Kidney (tissue), 14 donors: ENCODE results near the gene DUOX1. TPM values are rescaled to one million over a fixed set of nuclear protein-coding genes. Genes with fewer than 3 reads are reported as not detected.

Experiments used
- DNase-seq, 5 donors: peaks; one replicate each; pipeline ENCODE4 v3.0.0-alpha.2; 2013 to 2020
- FAIRE-seq: peaks from 2 replicates; lab custom pipeline; 2012; peaks lifted over from hg19 to GRCh38; lab: Jason Lieb, UNC
- H3K27ac ChIP-seq, 2 donors: one replicate each; pipeline ENCODE4 v1.7.0; 2013; ENCODE audit warnings: low read depth in 2 of 2, low read length in 2 of 2, inconsistent platforms in 1 of 2
- H3K27me3 ChIP-seq: one replicate; pipeline ENCODE4 v1.7.1; 2013; ENCODE audit warnings: low read length, inconsistent platforms; ENCODE audit not compliant: control insufficient read depth, insufficient read depth
- H3K36me3 ChIP-seq, 3 donors: one replicate each; pipeline versions ENCODE4 v1.7.0 to v1.7.1; 2013; ENCODE audit warnings: low read length in 3 of 3, control low read depth in 1 of 3, inconsistent platforms in 1 of 3; ENCODE audit not compliant: insufficient read depth in 3 of 3, control insufficient read depth in 2 of 3
- H3K4me1 ChIP-seq, 3 donors: one replicate each; pipeline versions ENCODE4 v1.7.0 to v1.7.1; 2013; ENCODE audit warnings: low read length in 3 of 3, inconsistent platforms in 1 of 3, low read depth in 1 of 3; ENCODE audit not compliant: control insufficient read depth in 2 of 3, insufficient read depth in 2 of 3
- H3K4me3 ChIP-seq, 3 donors: one replicate each; pipeline versions ENCODE4 v1.7.0 to v1.8.1; 2013; ENCODE audit warnings: low read length in 3 of 3, control low read depth in 1 of 3, inconsistent platforms in 1 of 3
- H3K9ac ChIP-seq, 3 donors: one replicate each; pipeline versions ENCODE4 v1.7.0 to v1.7.1; 2013; ENCODE audit warnings: low read length in 3 of 3, control low read depth in 1 of 3, inconsistent platforms in 1 of 3
- H3K9me3 ChIP-seq, 3 donors: one replicate each; pipeline versions ENCODE4 v1.7.0 to v1.7.1; 2013; ENCODE audit warnings: low read length in 3 of 3, control low read depth in 1 of 3, inconsistent platforms in 1 of 3; ENCODE audit not compliant: control insufficient read depth in 2 of 3, insufficient read depth in 1 of 3
- intact Hi-C: fragments of 100-400 bp; cut with DNase I; formaldehyde crosslinking; loops from one replicate; pipeline ENCODE4 v1.11.1; 2022
- polyA plus RNA-seq: library from polyadenylated mRNA; stranded (reverse); fragments of 350-450 nt; fragmentation: Illumina TruSeq; extraction: RNeasy Lipid Tissue Mini Kit (QIAGEN cat#74804); gene quantifications from one replicate; pipeline ENCODE4 v1.2.3, GENCODE V29; 2014; ENCODE audit warnings: low read depth, low replicate concordance; ENCODE audit not compliant: insufficient read depth
- total RNA-seq: library from RNA; stranded (reverse); fragmentation: NEBNext Ultra II Directional; extraction: Animal tissue kit (Norgen Biotek cat#: 25700); gene quantifications from one replicate; pipeline ENCODE4 v1.2.1, GENCODE V29; 2021
- TF ChIP-seq, protein P1 (sequence below): IDR thresholded peaks from 3 replicates; pipeline ENCODE4 v1.5.1; 2012; ENCODE audit warnings: mild to moderate bottlenecking, moderate library complexity, borderline replicate concordance; ENCODE audit not compliant: insufficient read depth; ENCODE audit errors: extremely low read depth
- donor health status: control.
- donor health status: control.
- donor health status: control.
- donor health status: control.
- donor health status: control.
- donor health status: DM: yes; HTN: yes; CAD: no.
- donor health status: Normal renal cell carcinoma (clear cell type).

Gene DUOX1
- total and polyA plus RNA-seq, 2 donors from 2014 or later, result 0.26 to 1.6 TPM

DNA sequence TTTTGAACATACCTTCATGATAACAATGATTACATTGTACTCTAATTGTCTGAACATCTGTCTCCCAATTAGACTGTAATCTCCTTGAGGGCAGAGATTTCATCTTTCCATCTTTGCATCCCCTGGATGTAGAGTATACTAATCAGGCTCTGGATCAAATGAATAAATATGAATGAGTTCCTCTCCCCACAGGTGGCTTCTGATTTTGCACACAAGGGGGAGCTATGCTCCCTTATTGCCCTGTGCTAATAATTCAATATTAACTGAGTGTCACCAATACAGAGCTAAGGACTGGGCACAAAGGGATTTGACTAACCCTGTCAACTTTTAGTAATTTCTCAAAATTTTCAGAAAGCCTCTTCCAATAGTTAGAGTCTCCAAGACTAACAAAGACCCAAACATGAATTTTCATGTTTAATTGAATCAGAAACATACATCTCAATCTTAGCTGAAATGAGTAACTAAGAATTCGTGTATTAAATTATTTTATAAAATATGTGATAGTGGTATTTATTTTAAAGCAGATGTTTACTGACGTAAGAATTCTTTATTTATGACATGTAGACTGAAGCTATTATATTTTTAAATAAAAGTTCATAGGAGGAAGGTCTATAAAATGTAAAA, 3.1 kb upstream of the DUOX1 start:
- Histone ChIP-seq H3K27me3 (peaks cover 18% of the 10 kb centered on the region), H3K4me3 (no peak overlapping the region), H3K9me3 (no peaks in the 10 kb centered on the region), H3K4me1 (peaks cover 0 to 2% (median 0%) of the 10 kb centered on the region in 3 donors), H3K36me3 (no peaks in the 10 kb centered on the region), H3K27ac (no peak overlapping the region), H3K9ac (no peak overlapping the region)
- intact Hi-C loops, result no loop called here
- FAIRE-seq, result peak; percentile 35
- no peak for DNase-seq
- TF ChIP-seq, protein P1, sequence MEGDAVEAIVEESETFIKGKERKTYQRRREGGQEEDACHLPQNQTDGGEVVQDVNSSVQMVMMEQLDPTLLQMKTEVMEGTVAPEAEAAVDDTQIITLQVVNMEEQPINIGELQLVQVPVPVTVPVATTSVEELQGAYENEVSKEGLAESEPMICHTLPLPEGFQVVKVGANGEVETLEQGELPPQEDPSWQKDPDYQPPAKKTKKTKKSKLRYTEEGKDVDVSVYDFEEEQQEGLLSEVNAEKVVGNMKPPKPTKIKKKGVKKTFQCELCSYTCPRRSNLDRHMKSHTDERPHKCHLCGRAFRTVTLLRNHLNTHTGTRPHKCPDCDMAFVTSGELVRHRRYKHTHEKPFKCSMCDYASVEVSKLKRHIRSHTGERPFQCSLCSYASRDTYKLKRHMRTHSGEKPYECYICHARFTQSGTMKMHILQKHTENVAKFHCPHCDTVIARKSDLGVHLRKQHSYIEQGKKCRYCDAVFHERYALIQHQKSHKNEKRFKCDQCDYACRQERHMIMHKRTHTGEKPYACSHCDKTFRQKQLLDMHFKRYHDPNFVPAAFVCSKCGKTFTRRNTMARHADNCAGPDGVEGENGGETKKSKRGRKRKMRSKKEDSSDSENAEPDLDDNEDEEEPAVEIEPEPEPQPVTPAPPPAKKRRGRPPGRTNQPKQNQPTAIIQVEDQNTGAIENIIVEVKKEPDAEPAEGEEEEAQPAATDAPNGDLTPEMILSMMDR, result peak; percentile 48

DNA sequence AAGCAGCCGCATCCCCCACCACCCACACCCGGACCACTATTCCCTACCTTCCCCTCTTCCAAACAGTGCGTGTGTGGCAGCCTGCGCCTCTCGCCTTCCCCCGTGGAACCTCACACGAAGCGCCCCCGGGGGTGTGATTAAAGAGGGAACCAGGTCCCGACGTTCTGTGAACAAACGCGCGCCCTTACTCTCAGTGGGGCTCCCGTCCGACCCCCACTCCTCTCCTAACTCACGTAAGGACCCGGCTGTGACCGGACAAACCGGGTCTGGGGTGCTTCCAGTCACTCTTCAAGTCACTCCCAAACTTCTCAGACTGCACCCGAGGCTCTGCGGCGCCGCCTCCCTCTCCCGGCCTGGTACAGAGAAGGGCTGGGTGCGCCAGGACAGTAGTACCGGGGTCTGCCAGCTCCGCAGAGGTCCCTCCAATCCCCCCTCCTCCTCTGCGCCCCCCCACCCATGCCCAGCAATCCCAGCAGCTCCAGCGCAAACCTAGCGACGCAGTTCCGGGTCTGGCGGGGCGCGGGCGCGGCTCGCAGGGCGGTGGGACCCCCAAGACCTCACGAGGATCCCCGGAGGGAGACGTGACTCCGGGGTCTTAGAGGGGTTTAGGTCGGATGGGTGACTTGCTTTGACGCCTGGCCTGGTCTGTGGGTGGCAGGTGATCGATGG, 689 bp upstream of the DUOX1 start:
- peak in 2 of 5 donors; percentile 57 to 64 for DNase-seq
- H3K9me3 ChIP-seq, result no peaks in the 10 kb centered on the region
- FAIRE-seq, result no peak
- H3K9ac ChIP-seq, result no peak overlapping the region
- no peak overlapping the region for H3K27ac ChIP-seq
- H3K36me3 ChIP-seq, result no peaks in the 10 kb centered on the region
- H3K4me1 ChIP-seq, result peaks cover 0 to 2% (median 0%) of the 10 kb centered on the region in 3 donors
- intact Hi-C loops, result no loop called here
- peaks cover 18% of the 10 kb centered on the region for H3K27me3 ChIP-seq
- no peak overlapping the region for H3K4me3 ChIP-seq
- TF ChIP-seq, protein P1, result no peak

DNA sequence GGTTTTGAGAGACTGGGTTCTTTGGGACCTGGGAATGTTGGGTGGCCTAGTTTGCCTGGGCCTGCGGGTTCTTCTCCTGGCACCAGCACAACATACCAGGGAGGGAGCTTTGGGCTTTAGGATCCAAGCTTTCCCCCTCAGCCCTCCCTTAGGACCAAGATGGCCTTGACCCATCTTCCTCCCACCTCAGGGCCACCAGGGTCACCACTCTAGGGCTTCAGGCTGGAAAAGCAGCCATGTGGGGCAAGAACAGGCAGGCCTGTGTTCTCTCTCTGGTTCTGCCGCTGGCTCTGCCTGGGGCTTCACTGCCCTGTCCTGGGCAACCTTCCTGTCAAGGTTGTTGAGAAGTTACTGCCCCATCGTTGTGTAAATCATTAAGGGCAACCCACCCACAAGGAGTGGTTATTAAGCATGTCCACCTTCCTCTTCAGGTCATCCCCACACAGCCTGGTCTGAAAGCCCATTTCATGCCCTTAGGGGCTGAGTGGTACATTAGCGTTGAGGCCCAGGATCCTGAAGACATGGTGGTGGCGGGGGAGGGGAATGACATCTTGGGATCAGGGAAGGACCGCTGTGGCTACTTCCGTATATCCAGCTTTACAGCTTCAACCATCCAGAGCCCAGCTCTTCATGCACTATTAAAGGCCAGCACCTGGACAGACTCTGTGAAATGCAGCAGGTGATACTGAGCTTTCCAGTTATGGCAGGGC, 652 bp downstream of the DUOX1 start:
- Histone ChIP-seq H3K27ac (no peak overlapping the region), H3K4me3 (no peak overlapping the region), H3K4me1 (peaks cover 0 to 6% (median 0%) of the 10 kb centered on the region in 3 donors), H3K36me3 (no peaks in the 10 kb centered on the region), H3K9ac (no peak overlapping the region), H3K27me3 (peaks cover 18% of the 10 kb centered on the region), H3K9me3 (no peaks in the 10 kb centered on the region)
- TF ChIP-seq, protein P1, result no peak
- intact Hi-C loops, result no loop called here
- FAIRE-seq, result no peak
- DNase-seq, result peak in 1 of 5 donors; percentile 39
